ENCODE results near the gene TNS3. TPM values are rescaled to one million over a fixed set of nuclear protein-coding genes. Genes with fewer than 3 reads are reported as not detected.

TNS3 gene
- total and polyA plus RNA-seq, 2 of the 13 experiments (the other 11 are each of a cell fraction or from before 2014, with no cell fraction given): 52.9 to 55.7 TPM

- TF ChIP-seq FUBP1 (CRISPR knock-in tag; IDR thresholded peaks at IDR 0.05; ENCODE audit: borderline replicate concordance) (no peak), MTERF4 (CRISPR knock-in tag; IDR thresholded peaks at IDR 0.05) (no peak), ZNF280B (CRISPR knock-in tag; IDR thresholded peaks at IDR 0.05; ENCODE audit: borderline replicate concordance) (no peak), RARA (CRISPR knock-in tag; IDR thresholded peaks at IDR 0.05) (peak; percentile 65), BCL3 (CRISPR knock-in tag; IDR thresholded peaks at IDR 0.05) (no peak), RBAK (CRISPR knock-in tag; IDR thresholded peaks at IDR 0.05) (no peak), ZNF232 (CRISPR knock-in tag; IDR thresholded peaks at IDR 0.05; ENCODE audit: borderline replicate concordance) (no peak), RXRB (CRISPR knock-in tag; IDR thresholded peaks at IDR 0.05; ENCODE audit: borderline replicate concordance) (peak; percentile 85), REL (CRISPR knock-in tag; conservative IDR thresholded peaks at IDR 0.05) (no peak), MAZ (IDR thresholded peaks at IDR 0.05; ENCODE audit: borderline replicate concordance, low read depth, low read length) (no peak), MAZ (CRISPR knock-in tag; IDR thresholded peaks at IDR 0.05; ENCODE audit: low read depth) (no peak), ZNF792 (CRISPR knock-in tag; IDR thresholded peaks at IDR 0.05) (no peak), MIER2 (CRISPR knock-in tag; IDR thresholded peaks at IDR 0.05) (no peak), NAIF1 (CRISPR knock-in tag; IDR thresholded peaks at IDR 0.05; ENCODE audit: borderline replicate concordance) (no peak), ZMYM2 (CRISPR knock-in tag; IDR thresholded peaks at IDR 0.05) (no peak), SMAD1 (CRISPR knock-in tag; IDR thresholded peaks at IDR 0.05; ENCODE audit: borderline replicate concordance, low read depth) (no peak), ZBTB8A (CRISPR knock-in tag; IDR thresholded peaks at IDR 0.05; ENCODE audit: borderline replicate concordance, low read depth) (no peak), NR2C2 (CRISPR knock-in tag; IDR thresholded peaks at IDR 0.05; ENCODE audit: borderline replicate concordance) (peak; percentile 79), ZNF543 (CRISPR knock-in tag; IDR thresholded peaks at IDR 0.05) (no peak), NFYB (CRISPR knock-in tag; IDR thresholded peaks at IDR 0.05) (no peak), HMG20A (CRISPR knock-in tag; IDR thresholded peaks at IDR 0.05; ENCODE audit: borderline replicate concordance) (no peak), ZBTB33 (CRISPR knock-in tag; IDR thresholded peaks at IDR 0.05) (no peak)
Measured at GRCh38 chr7:47444376-47445098, 137.4 kb downstream of the TNS3 start (continued).

All from HepG2 (cell line).